A172 (cell line): ENCODE measurements around the gene DZIP3. TPM values are rescaled to one million over a fixed set of nuclear protein-coding genes. Genes with fewer than 3 reads are reported as not detected.
A peak's percentile ranks its signal among the peaks of the same experiment; 100 is the strongest.
"Not testable (repeated sequence)": the region's sequence is repeated elsewhere in the genome, so short reads cannot be mapped to it uniquely, and the experiment has no call there.

Experiments
- DNase-seq: peaks from one replicate; pipeline ENCODE4 v3.0.0-alpha.2; 2015; ENCODE audit warnings: low spot score
- total RNA-seq: library from RNA; depleted of rRNA; stranded (reverse); fragments of >200 nt; shearing (Covaris generic); gene quantifications from 2 replicates; pipeline ENCODE4 v1.2.3, GENCODE V29; 2014

The DZIP3 gene
- total RNA-seq, 1 experiment from 2014 or later: 19.8 TPM

DNA sequence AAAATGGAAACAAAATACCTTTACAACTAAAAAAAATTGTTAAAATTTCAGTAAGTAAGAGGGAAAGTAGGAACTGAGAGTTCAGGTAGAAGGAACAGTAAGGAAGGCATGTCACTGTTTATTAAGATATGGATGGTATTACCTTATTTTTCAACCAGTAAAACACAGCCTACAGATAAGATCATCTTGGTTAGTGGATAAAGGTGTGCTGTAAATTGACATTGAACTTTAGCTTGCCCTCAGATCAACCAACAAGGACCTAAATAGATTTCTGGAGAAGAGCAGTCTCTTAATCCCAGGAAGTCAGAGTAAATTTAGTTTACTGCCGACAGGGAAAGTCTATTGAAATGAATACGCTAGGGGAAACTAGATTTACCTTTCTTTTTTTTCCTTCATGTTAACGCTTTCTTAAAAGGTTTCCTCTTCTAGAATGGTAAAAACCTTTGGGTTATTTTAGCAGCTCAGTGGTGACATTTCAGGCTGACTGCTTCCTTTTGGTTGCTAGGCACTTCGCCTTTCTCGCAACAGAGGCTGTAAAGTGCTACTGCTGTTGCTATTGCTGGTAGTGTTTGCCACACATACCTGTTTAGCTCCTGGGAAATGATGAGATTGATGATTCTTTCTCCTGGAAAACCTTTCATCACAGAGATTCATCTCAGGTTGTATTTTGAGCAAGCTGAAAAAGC lies 12.9 kb downstream of the DZIP3 start:
- no peak for DNase-seq

DNA sequence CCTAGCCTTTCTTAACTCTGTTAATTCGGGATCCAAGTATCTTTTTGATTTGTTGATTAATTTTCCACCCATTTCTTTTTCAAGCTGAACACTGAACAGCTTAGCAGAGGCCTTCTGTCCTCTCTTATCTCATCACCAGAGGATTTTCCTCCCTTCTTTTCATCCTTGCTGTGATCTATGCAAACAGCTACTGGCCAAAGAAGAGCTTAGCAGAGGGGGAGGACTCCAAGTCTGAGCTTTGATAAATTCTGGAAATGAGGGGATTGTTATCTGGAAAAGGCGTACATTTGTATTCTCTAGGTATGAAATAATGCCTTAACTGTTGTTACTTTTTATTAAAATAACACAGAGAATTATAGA lies 13.4 kb downstream of the DZIP3 start:
- no peak for DNase-seq

DNA sequence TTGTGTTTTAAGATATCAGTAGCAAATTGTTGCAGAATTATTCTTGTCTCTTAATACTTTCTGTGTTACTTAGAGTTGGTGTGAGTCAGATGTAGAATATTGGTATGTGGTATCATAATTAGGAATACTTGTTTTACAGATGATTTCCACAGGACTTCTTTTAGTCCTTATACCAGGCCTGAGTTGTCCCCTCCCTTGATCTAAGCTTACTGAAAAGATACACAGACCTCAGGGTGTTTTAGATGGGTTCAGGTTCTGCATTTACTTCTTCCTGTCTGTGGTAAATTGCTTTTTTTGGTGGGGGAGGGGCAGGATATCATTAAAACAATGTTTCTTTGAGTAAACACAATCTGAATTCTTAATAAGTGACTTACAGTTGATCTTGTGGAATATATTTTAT lies 14.2 kb downstream of the DZIP3 start:
- no peak for DNase-seq

DNA sequence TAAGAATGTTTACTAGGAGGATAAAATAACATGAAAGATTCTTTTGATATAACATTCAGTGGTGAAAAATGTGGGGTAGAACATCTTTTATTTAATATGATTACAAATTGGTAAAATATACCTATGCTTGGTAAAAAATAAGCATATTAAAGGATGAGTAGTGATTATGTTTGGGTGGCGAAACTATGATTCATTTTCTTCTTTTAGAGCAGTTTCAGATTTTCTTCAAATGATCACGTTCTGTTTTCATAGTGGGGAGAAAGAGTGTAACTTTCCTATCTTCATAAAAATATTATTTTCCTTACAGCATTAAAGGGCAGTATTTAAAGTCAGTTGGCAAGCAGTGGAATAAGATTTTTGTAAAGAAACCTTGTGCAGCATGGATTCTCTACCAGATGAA lies 15.5 kb downstream of the DZIP3 start:
- no peak for DNase-seq

GRCh38 chr3:108605491-108605890 lies 16.0 kb downstream of the DZIP3 start:
- DNase-seq: no peak

GRCh38 chr3:108608750-108609149 lies 19.2 kb downstream of the DZIP3 start:
- no peak for DNase-seq

DNA sequence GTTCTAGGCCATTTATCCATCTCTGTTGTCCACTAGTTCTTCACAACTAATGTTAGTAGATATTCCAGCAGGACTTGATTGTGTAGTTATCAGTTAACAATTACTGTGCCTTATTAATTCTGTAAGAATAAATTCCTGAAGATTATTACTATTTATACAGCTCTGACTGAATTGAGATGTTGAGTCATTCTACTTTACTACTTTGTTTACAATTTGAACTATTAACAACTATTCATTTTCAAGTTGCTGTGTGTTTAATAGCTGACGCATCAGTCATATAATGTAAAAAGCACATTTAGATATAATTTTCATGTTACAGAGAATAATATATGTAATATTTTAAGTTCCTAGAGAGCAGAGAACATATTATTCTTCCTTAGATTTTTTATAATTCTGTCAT lies 21.1 kb downstream of the DZIP3 start:
- no peak for DNase-seq

- not testable (repeated sequence) for DNase-seq
These were observed 26.6 kb downstream of the DZIP3 start for GRCh38 chr3:108616090-108616489.

- no peak for DNase-seq
These were observed 30.7 kb downstream of the DZIP3 start for GRCh38 chr3:108620250-108620649.

GRCh38 chr3:108623504-108623903 lies 34.0 kb downstream of the DZIP3 start:
- DNase-seq: no peak

- DNase-seq: no peak
These were observed 40.5 kb downstream of the DZIP3 start for GRCh38 chr3:108629974-108630373.

- DNase-seq: no peak
These were observed 53.0 kb downstream of the DZIP3 start for GRCh38 chr3:108642526-108642925.

GRCh38 chr3:108645364-108645763 lies 55.8 kb downstream of the DZIP3 start:
- DNase-seq: no peak

GRCh38 chr3:108655664-108656063 lies 66.1 kb downstream of the DZIP3 start:
- not testable (repeated sequence) for DNase-seq

GRCh38 chr3:108661699-108662098 lies 72.2 kb downstream of the DZIP3 start:
- DNase-seq: no peak

DNA sequence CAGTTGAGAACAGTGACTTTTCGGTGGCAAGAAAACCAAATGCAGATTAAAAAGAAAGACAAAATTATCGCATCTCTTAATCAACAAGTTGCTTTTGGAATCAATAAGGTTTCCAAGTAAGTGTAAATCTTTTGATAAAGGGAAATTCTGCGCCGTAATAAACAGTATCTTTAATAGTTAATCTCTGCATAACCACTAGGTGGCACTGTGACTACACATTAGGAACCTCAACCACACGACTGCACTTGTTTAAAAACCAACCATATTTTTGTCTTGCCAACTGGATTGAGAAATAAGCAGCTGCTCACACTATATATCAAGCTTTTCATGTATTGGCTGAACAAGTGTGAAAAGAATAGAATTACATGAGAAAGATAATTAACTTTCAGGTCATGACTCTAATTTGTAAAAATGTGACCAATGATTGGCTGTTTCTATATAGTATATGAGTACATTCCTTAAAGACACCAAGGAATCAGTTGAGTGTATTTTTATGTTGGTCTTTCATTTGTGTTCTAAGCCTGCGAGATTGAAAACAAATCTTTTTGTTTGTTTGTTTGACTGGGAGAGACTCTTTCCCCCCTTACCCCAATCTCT lies 72.7 kb downstream of the DZIP3 start:
- DNase-seq: peak; percentile 71

DNA sequence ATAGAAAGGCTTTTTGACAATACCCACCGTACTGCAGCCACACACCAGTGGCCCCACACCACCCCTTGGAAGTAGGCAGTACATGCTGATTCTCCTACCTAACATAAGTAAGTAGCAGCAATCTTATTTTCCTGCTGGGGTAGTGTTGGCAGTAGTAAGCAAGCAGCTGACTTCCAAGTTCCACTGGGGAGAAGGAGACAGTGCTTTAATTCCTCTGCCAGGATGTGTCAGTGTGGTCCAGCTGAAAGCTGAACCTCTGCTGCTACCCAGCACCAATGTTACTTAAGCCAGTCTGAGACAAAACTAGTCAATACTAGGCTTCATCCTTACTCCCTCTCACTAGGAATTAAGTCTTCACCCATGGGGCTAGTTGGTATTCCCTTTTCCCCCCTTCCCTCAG lies 74.7 kb downstream of the DZIP3 start:
- no peak for DNase-seq

- no peak for DNase-seq
These were observed 77.8 kb downstream of the DZIP3 start for GRCh38 chr3:108667312-108667711.

DNA sequence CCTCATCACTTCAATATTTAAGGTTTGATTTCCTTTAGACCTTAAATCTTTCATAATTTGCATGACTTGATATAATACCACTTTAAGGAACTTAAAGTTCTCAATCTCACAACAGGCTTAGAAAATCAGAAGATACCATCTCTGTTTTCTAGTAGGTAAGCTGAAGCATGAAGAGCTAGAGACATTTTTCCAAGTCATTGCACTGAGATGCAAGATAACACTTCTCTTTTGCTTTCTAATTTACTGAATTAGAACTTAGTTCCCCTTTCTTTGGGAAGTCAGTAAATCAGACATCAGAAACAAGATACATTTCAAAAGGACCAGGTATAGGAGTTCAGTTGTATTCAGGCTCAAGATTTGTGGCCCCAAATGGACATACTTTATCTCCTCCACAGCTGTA lies 79.7 kb downstream of the DZIP3 start:
- DNase-seq: no peak

GRCh38 chr3:108672701-108673100 lies 83.2 kb downstream of the DZIP3 start:
- DNase-seq: no peak

DNA sequence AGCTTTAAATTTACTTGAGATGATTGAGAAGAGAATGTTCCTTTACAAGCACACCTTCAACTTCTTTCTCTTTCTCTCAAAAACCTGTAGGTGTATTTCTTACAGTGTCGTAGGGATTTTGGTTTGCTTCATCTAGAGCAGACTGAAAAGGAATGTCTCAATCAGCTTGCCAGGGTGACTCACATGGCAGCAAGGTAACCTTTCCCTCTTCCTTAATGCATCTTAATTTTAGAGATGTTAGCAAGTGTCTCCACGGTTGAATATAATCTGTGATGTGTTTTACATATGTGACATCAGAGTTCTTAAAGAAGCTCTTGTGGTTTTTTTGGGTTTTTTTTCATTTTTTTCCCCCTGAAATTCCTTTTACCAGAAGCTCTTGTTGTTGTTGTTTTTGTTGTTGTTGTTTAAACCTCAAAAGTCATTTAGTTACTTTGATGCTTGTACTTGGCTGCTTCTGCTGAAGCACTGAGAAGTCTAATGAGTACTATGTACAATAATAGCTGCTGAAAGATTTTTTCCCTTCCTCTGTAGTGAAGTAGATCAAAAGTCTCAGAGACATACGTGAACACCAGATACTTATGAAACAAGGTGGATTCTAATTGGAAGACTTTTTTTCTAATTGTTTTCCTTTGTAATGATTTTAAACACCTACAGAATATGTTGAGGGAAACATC lies 84.6 kb downstream of the DZIP3 start:
- no peak for DNase-seq

- no peak for DNase-seq
These were observed 88.3 kb downstream of the DZIP3 start for GRCh38 chr3:108677811-108678210.

DNA sequence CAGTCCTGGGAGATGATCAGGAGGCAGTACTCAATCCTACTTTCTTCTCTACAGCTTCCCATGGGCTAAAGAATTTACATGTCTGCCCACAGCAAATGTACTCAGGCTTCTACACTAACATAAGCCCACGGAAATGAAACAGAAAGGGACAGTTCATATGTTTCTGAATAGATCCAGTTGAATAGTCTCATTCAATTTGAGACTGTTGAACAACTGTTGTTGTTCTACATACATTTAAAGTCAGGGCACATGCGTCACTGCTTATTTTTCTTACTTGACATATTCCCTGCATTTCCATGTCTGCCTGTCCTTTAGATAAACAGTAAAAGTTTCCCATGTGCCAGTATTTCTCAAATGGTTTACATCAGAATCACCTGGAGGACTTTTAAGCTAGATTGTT lies 102.8 kb downstream of the DZIP3 start:
- not testable (repeated sequence) for DNase-seq
